AG09319 (cell line): ENCODE data around the gene KPNA6.
"Not testable (repeated sequence)": the region's sequence is repeated elsewhere in the genome, so short reads cannot be mapped to it uniquely, and the experiment has no call there.

ENCODE experiments used
- DNase-seq: peaks from one replicate; pipeline ENCODE4 v3.0.0-alpha.2; 2010; ENCODE audit warnings: low read depth; ENCODE audit errors: extremely low read depth
- CTCF ChIP-seq: IDR thresholded peaks from 2 replicates; pipeline ENCODE4 v1.5.1; 2011; ENCODE audit warnings: low read depth, mild to moderate bottlenecking, inconsistent platforms, low read length, moderate library complexity

The KPNA6 gene

DNA sequence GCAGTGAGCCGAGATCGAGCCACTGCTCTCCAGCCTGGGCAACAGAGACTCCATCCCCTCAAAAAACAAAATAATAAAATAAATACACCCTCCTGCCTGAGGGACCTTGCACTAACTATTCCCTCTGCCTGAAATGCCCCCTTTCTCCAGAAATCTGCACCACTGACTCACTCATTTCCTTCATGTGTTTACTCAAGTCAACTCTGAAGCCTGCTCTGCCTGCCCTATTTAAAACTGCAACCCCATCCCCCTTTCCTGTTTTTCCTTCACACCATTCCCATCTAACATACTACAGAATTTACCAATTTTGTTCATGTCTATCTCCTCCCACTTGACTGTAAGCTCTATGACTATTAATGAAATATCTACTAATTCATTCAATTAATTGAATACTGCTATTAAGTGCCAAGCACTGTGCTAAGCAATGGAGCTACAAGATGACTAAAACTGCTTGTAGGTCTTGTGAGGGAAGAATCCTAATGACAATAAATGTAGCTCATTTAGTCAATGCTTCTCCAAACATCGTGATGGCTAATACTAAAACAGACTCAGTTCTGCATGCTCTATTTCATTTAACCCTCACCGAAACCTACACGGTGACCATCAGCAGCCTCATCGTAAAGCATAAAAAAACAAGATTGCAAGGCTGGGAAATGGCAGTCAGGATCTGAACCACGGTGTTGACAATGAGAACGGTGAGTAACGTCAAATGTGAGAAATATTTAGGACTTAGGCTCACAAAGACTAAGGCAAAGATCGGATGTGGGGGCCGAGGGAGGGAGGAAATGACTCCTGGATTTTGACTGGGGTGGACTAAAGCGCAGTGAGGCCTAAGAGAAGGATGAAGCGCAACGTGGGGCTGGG, 35.9 kb upstream of the KPNA6 start:
- no peak for DNase-seq
- no peak for TF ChIP-seq CTCF

DNA sequence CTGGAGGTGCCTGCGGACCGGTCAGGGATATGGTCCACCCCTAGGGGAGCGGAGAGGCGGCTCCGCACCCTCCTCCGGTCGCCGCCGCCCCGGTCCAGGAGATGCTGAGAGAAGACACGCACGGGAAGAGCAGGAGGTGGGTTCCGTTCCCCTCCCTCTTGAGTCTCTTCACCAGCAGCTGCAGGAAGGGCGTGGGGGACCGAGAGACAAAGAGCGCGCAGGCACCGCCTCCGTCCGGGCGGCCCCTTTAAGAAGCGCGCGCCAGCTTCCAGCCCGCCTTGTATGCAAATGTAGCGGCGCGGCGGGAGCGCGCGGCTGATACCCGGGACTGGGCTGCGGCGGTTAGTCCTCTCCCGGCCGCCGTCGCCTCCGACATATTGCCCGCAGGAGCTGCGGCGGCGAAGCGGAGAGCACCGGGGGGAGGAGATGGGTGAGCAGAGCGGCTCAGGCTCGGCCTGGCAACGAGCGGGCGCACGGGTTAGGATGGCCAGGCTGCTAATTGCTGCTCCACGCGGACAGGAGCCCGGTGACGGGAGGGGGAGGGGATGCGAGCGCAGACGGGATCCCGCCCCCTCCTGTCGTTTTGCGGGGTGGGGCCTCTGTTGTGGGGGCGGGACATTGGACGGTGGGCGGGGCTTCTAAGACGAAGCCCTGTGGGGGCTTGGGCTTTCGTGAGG, 35.1 kb upstream of the KPNA6 start, which contains the start of gene TMEM39B:
Gene TMEM39B, plus strand, starts transcription at position 318 of the 677 bp plus-strand sequence. Its CDS starts 109 bp downstream, at position 427.
- DNase-seq: peak; percentile 87

DNA sequence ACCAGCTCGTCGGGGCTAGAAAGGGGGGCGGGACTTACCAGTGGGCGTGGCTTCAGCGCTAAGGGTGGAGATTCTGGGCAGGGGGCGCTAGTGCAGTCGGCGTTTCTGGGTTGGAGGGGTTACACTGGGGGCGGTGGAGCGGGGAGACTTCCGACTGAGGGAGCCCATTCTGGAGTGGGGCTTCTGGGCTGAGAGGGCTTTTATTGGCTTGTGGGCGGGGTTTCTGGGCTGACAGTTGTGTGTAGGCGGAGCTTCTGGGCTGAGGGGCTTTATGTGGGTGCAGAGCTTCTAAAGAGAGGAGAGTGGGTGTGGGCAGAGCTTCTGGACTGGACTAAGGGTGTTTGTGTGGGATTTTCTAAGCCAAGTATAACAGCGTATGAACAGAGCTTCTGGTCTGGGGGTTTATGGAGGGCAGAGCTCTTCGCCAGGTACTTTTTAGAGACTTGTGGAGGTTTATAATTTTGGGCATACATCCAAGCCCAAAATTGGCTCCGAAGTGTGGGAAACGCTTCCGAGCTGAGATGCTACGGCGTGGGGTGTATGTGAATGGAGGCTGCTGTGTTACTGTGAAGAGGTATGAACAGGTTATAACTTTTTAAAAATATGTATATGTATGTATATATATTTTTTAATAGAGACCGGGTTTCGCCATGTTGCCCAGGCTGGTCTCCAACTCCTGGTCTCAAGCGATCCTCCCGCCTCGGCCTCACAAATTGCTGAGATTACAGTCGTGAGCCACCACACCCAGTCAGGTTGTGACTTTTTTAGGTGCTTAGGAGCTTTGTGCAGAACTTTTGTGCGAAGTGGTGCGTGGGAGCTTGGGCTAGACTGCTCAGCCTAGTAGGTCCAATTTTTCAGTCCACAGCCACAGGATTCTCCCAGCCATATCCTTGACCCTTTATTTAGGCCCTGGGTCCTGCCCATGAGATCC, 34.3 kb upstream of the KPNA6 start:
- DNase-seq: no peak
- peak; percentile 15 for TF ChIP-seq CTCF

More for the DNA sequence above, 35.1 kb upstream of the KPNA6 start, which contains the start of gene TMEM39B:
- no peak for TF ChIP-seq CTCF

GRCh38 chr1:32074841-32075240, 33.0 kb upstream of the KPNA6 start:
- DNase-seq: no peak
- TF ChIP-seq CTCF: no peak

DNA sequence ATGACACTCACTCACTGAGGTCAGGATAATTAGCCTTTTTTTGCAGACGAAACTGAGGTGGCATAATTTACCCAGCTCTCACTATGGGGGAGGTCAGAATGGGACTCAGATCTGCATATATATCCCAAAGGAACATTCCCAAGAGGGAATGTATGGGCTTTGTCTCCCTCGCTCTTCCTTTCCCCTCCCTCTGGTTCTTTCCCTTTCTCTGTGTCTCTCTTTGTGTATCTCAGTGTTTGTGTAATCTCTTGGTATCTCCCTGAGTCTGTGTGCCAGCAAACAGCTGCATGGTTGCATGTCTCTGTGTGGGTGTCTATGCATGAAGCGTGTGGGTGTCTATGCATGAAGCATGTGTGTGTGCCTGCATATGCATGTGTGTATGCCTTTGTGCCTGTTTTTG, 30.4 kb upstream of the KPNA6 start:
- DNase-seq: no peak
- TF ChIP-seq CTCF: no peak

DNA sequence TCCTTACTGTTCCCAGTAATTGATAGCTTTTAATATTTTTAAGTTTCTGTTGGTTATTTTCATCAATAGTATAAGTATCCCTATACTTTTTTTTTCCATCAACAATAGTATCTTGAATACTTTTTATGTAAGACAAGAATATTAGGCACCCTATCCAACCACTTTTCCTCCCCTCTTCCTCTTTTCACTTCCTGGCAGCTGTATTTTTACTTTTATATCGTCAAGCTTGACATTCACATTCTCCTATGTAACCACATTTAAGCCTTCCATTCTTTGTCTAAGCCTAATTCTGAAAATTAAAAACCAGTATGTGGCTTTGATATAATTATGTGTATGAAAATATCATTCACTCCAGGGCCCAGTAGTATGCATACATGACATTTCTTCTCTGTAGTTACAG, 25.8 kb upstream of the KPNA6 start:
- no peak for TF ChIP-seq CTCF
- no peak for DNase-seq

DNA sequence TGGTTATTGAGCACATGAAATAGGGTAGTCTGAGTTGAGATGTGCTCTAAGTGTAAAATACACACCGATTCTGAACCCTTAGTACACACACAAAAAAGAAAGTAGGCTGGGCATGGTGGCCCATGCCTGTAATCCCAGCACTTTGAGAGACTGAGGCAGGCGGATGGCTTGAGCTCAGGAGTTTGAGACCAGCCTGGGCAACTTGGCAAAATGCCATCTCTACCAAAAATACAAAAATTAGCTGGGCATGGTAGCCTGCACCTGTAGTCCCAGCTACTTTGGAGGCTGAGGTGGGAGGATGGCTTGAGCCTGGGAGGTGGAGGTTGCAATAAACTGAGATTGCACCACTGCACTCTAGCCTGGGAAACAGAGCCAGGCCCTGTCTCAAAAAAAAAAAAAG, 21.5 kb upstream of the KPNA6 start:
- DNase-seq: not testable (repeated sequence)
